Measurements from ENCODE around the gene TMEM51.
"Not testable (repeated sequence)": the region's sequence is repeated elsewhere in the genome, so short reads cannot be mapped to it uniquely, and the experiment has no call there.

Gene TMEM51

GRCh38 chr1:15172405-15173259 lies 19.1 kb downstream of the TMEM51 start:
- Histone ChIP-seq H3K4me3 (no peak overlapping the region), H3K27ac (peak overlapping the region in 10 of 21 experiments; percentile 13 to 42 (median 25))

- H3K27ac ChIP-seq = peak overlapping the region in 6 of 21 experiments; percentile 18 to 55 (median 31)
Measured at GRCh38 chr1:15173863-15174614, 20.5 kb downstream of the TMEM51 start.

GRCh38 chr1:15174615-15174983 lies 21.1 kb downstream of the TMEM51 start:
- Histone ChIP-seq H3K4me3 (no peak overlapping the region), H3K27ac (peak overlapping the region in 1 of 21 experiments; percentile 39)

More at GRCh38 chr1:15173863-15174614, 20.5 kb downstream of the TMEM51 start:
- no peak overlapping the region for H3K4me3 ChIP-seq

DNA sequence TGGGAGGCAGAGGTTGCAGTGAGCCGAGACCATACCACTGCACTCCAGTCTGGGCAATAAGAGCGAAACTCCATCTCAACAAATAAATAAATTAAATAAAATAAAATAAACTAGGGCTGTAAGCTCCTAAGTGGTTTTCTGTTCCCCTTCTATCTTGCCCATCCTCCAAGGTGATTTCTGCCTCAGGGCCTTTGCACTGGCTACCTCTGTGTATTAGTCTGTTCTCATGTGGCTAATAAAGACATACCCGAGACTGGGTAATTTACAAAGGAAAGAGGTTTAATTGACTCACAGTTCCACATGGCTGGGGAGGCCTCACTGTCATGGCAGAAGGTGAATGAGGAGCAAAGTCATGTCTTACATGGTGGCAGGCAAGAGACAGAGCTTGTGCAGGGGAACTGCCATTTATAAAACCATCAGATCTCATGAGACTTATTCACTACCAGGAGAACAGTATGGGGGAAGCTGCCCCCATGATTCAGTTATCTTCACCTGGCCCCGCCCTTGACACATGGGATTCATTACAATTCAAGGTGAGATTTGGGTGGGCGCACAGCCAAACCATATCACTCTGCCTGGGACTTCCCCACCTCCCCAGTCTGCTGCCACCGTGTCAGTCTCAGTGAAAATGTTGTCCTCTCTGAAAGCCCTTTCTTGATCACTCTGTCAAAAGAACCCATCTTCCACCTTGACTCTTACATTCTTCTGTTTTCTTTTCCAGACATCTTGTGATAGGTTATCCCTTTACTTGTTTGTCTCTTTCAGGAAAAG lies 22.0 kb downstream of the TMEM51 start:
- H3K4me3 ChIP-seq, H3K27ac ChIP-seq: not testable (repeated sequence)

DNA sequence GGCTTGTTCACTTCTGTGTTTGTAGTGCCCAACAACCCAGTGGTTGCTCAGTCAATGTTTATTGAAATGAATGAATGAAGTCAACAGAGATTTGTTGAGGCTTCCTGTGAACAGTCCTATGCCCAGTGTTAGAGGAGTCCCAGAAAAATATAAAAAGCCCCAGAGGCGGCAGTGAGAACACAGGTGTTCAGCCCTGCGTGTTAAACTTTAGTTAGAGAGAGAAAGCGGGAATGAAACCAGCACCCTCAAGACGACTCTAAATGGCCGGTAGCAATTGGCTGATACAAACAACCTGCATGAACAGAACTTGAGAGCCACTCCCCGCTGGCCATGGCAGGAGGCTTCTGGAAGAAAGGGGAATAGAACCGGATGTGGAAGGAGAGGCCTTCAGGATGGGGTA lies 22.6 kb downstream of the TMEM51 start:
- Histone ChIP-seq H3K27ac (no peak overlapping the region), H3K4me3 (no peak overlapping the region)

GRCh38 chr1:15176898-15177665 lies 23.5 kb downstream of the TMEM51 start:
- Histone ChIP-seq H3K4me3 (no peak overlapping the region), H3K27ac (peak overlapping the region in 2 of 21 experiments; percentile 31 to 34)

DNA sequence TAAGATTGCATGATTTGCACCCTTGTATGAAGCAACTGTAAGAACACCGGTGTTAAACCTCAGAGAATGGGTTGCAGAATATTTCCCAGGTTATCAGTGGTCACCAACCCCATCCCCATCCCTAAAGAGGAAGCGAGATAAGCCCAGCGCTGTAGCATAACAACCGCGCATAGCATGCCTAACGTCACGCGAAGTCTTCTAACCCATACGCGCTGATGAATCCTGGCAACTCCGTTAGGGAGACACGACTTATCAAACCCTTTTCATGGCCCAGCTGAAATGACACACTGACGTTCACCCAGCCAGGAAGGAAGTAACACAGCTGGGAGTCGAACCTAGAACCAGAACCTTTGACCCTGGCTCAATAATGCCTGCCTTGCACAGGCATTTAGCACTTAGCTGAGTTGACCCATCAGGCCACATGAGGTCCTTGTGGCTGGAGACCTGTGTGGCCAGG lies 24.2 kb downstream of the TMEM51 start:
- Histone ChIP-seq H3K27ac (peak overlapping the region in 1 of 21 experiments; percentile 14), H3K4me3 (no peak overlapping the region)

- Histone ChIP-seq H3K4me3 (no peak overlapping the region), H3K27ac (peak overlapping the region in 14 of 21 experiments; percentile 0 to 70 (median 40))
Measured at GRCh38 chr1:15178571-15179484, 25.3 kb downstream of the TMEM51 start.

GRCh38 chr1:15179485-15179883 lies 25.9 kb downstream of the TMEM51 start:
- Histone ChIP-seq H3K4me3 (no peak overlapping the region), H3K27ac (peak overlapping the region in 13 of 21 experiments; percentile 0 to 70 (median 46))

DNA sequence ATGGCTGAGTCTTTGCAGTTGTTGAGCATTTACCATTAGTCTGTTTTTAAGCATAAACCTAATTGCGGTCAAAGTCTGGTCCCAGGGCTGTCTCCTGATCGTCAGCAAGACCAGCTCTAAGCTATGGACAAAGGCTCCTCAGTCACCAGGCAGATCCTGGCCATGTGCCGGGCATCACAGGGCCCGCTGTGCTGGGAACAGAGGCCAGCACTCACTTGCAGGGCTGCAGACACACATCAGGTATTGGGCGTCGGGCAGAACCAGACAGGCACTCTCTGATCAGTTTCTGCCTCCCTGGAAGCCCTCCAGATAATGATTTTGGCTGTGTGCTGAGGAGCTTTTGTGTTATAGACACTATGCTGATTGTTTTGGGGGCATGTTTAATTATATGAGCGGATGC lies 26.6 kb downstream of the TMEM51 start:
- Histone ChIP-seq H3K4me3 (no peak overlapping the region), H3K27ac (peak overlapping the region in 3 of 21 experiments; percentile 27 to 70 (median 69))

DNA sequence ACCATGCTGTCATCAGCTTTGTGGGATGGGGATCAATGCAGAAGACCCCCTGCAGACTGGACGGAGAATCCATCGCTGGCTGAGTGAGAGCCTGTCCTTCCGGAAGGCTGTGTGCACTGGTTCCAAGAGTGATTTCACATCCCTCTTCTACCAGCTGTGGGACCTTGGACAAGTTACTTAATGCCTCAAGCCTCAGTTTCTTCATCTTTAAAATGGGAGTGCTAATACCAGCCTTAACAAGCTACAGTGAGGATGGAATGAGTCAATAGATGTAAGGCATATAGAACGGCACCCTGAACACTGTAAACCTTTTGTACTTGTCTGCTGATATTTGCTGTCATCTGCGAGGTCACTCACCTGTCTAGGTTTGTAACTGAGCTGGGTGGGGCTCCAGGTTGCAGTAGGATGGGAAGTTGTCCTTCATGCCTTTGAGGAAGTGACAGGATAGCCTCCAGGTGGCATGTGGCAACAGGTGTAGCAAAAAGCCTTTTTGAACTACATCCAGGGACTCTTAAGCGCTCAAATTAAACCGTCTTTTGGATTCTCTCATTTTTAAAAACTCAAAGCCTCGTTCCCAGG lies 27.5 kb downstream of the TMEM51 start:
- Histone ChIP-seq H3K4me3 (no peak overlapping the region), H3K27ac (peak overlapping the region in 2 of 21 experiments; percentile 12 to 43)

DNA sequence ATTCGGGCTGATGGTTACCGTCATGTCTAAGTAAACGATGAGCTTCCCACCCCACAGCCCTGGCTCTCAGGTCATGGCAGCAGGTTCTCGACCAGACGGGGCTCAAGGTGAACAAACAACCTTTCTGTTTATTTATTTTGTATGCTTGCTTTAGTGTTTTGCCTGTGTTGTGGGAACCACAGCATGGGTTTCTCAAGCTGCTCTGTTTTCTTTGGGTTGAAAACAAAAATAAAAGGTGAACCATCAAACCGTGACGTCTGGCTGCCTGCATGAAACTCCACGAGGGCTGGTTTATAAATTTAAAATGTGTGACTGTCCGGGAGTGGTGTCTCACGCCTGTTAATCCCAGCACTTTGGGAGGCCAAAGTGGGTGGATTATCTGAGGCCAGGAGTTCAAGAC lies 28.0 kb downstream of the TMEM51 start:
- Histone ChIP-seq H3K4me3 (no peak overlapping the region), H3K27ac (peak overlapping the region in 1 of 21 experiments; percentile 43)

DNA sequence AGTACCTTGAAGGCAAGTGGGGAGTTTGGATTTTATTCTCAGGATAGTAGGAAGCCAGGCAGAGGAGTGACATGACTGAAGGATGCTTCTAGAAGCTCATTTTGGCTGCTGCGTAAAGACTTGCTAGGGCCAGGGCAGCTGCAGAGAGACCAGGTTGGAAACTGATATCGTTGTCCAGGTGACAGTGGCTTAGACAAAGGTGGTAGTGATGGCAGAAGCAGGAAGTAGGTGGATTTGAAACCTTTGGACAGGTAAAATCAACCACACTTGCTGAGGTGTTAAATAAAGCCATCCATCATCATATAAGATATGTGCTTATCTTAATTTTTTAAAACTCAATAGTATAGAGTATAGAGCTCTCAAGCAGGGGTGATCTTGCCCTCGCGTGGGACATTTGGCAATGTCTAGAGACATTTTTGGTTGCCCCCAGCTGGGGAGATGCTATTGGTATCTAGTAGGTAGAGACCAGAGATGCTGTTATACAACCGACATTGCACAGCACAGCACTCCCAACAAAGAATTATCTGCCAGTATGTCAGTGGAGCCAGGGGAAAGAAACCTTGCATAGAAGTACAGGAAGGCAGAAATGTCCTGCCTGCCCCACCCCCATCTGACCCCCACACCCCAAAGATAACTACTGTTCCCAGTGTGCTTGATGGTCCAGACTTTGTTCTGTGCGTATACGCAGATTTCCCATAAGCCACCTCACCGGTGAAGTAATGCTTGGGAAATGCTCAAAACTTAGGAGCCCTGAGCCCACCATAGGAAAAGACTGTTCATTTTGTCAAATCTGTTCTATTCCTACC lies 31.1 kb downstream of the TMEM51 start:
- Histone ChIP-seq H3K4me3 (no peak overlapping the region), H3K27ac (no peak overlapping the region)

DNA sequence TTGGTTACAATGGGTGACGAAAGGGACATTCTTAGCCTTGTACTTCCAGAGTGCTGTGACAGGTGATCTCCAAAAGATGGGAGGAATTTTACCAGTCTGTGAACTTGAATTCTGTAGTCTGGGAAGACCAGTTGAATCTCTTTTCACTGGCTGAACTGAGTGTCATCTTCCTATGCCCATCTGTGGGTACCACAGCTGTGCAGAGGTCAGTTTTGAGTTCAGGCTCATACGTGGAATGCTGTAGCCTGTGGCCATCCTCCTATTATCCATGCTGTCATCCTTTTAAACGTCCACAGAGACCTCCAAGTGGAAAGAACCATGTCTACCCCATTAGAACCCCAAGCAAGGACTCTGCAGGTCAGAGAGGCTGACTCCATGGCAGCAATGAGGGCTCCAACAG lies 32.1 kb downstream of the TMEM51 start:
- H3K27ac ChIP-seq = no peak overlapping the region

DNA sequence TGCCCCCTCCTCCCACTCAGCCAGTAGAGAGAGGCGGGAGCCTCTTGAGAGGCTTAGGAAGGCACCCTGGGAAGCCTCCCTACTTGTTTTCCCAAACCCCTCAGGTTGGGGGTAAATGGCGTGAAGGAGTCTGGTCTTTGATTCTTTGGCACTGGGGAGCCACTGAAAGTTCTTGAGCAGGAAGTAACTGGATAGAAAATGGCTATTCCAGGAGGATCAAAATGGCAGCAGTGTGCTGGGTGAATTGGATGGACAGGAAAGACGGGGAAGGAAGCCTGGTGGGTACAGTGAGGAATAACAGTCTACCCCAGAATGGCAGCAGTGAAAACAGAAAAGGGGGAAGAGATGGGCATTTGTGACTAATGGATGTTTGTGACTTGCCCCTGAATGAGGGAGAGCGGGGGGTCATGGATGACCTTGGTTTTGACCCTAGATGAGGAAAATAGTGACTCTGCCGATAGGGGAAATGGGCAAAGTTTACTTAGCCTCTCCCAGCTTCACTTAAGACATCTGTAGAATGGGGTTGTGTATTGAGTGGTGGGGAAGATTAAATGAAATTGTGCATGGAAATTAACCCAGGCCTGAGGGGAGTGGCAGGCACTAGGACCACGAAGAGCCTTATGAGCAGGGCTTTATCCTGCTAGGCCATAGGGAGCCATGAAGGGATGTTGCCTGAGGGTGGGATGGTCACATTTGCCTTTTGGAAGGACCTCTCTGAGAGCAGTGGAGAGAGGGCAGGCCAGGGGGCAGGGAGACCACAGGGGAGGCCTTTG lies 32.7 kb downstream of the TMEM51 start:
- Histone ChIP-seq H3K4me3 (no peak overlapping the region), H3K27ac (no peak overlapping the region)

More for the DNA sequence above, 32.1 kb downstream of the TMEM51 start:
- H3K4me3 ChIP-seq = no peak overlapping the region

- Histone ChIP-seq H3K27ac (no peak overlapping the region), H3K4me3 (no peak overlapping the region)
Measured at GRCh38 chr1:15186846-15187151, 33.3 kb downstream of the TMEM51 start.
